ENCODE measurements around the gene PLPP3. TPM values are rescaled to one million over a fixed set of nuclear protein-coding genes. Genes with fewer than 3 reads are reported as not detected.
A peak's percentile ranks its signal among the peaks of the same experiment; 100 is the strongest.

The PLPP3 gene
- polyA plus RNA-seq, 3 donors: 0.21 to 0.32 TPM; not detected in 1

- TF ChIP-seq, protein P1, sequence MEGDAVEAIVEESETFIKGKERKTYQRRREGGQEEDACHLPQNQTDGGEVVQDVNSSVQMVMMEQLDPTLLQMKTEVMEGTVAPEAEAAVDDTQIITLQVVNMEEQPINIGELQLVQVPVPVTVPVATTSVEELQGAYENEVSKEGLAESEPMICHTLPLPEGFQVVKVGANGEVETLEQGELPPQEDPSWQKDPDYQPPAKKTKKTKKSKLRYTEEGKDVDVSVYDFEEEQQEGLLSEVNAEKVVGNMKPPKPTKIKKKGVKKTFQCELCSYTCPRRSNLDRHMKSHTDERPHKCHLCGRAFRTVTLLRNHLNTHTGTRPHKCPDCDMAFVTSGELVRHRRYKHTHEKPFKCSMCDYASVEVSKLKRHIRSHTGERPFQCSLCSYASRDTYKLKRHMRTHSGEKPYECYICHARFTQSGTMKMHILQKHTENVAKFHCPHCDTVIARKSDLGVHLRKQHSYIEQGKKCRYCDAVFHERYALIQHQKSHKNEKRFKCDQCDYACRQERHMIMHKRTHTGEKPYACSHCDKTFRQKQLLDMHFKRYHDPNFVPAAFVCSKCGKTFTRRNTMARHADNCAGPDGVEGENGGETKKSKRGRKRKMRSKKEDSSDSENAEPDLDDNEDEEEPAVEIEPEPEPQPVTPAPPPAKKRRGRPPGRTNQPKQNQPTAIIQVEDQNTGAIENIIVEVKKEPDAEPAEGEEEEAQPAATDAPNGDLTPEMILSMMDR (IDR thresholded peaks at IDR 0.05): no peak
- no peaks in the 10 kb centered on the region for H3K79me2 ChIP-seq (ENCODE audit: insufficient read depth, low read length)
Measured at GRCh38 chr1:56563568-56563967, 15.8 kb downstream of the PLPP3 start.

DNA sequence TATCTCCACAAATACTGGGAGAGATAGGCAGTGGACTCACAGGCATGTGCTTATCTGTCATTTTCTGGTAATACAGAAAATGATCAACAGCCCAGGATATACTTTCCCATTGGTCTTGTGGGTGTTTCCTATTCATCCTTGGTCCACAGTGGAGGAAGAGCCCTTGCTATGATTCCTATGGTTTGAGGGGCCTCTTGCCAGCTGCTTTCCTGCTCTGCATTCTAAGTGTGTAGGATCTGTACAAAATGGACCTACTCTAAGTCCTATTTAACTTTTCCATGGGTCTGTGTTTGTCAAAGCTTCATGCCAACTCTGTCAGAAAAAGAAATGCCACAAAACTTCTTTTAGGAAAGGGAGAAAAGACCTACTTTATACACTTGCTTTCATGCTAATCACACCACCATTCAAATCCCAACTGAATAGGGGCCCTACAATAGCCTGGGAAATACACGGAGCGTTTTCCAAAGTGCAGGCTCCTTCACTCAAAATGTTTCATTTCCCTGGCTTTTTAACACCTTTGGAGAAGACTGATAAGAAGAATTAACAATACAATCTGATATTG lies 16.4 kb downstream of the PLPP3 start:
- H3K27me3 Mint-ChIP-seq (ENCODE audit: low read depth in 3 of 3): peaks cover 4 to 32% (median 24%) of the 10 kb centered on the region in 3 donors
- H3K4me3 Mint-ChIP-seq: peak overlapping the region in 1 of 2 donors; percentile 31
- TF ChIP-seq, protein P1 (IDR thresholded peaks at IDR 0.05): no peak
- H3K36me3 Mint-ChIP-seq: no peaks in the 10 kb centered on the region
- Histone ChIP-seq H3K27ac (ENCODE audit: low read depth in 1 of 2, low read length in 2 of 2) (no peak overlapping the region), H3K79me2 (ENCODE audit: insufficient read depth, low read length) (no peaks in the 10 kb centered on the region), H3K4me2 (replicated peaks; ENCODE audit: extremely low read depth, low read length, poor library complexity, severe bottlenecking) (no peak overlapping the region), H4K20me1 (ENCODE audit: insufficient read depth, low read length) (no peaks in the 10 kb centered on the region), H2AFZ (ENCODE audit: insufficient read depth, low read depth, low read length, poor library complexity, severe bottlenecking) (no peak overlapping the region), H3K9me3 (replicated peaks in 1 of 2; ENCODE audit: control insufficient read depth in 1 of 2, insufficient read depth in 1 of 2, low read length in 2 of 2) (no peaks in the 10 kb centered on the region), H3K4me3 (replicated peaks in 1 of 3; ENCODE audit: low read depth in 2 of 3, low read length in 3 of 3) (no peak overlapping the region), H3K27me3 (ENCODE audit: control insufficient read depth in 2 of 2, insufficient read depth in 2 of 2, low read length in 2 of 2) (peaks cover 2 to 12% of the 10 kb centered on the region in 2 donors), H3K9ac (ENCODE audit: insufficient read depth, low read length, poor library complexity, severe bottlenecking) (no peak overlapping the region), H3K36me3 (replicated peaks in 1 of 2; ENCODE audit: control insufficient read depth in 1 of 2, insufficient read depth in 2 of 2, low read length in 2 of 2) (no peaks in the 10 kb centered on the region), H3K4me1 (ENCODE audit: control insufficient read depth in 1 of 2, insufficient read depth in 2 of 2, low read length in 2 of 2) (peaks cover 0 to 8% of the 10 kb centered on the region in 2 donors)
- no peak overlapping the region for H3K27ac Mint-ChIP-seq
- peaks cover 9% of the 10 kb centered on the region for H3K4me1 Mint-ChIP-seq
- peaks cover 0 to 4% (median 0%) of the 10 kb centered on the region in 7 donors for H3K9me3 Mint-ChIP-seq
- no peak for DNase-seq
- no CpG with 5 or more reads among the region's 2 CpGs for WGBS (ENCODE audit: insufficient coverage)
- intact Hi-C loops (cut with micrococcal nuclease): no loop called here

More at GRCh38 chr1:56563568-56563967, 15.8 kb downstream of the PLPP3 start:
- Histone ChIP-seq H3K36me3 (replicated peaks in 1 of 2; ENCODE audit: control insufficient read depth in 1 of 2, insufficient read depth in 2 of 2, low read length in 2 of 2) (no peaks in the 10 kb centered on the region), H2AFZ (ENCODE audit: insufficient read depth, low read depth, low read length, poor library complexity, severe bottlenecking) (no peak overlapping the region), H4K20me1 (ENCODE audit: insufficient read depth, low read length) (no peaks in the 10 kb centered on the region), H3K4me3 (replicated peaks in 1 of 3; ENCODE audit: low read depth in 2 of 3, low read length in 3 of 3) (no peak overlapping the region), H3K4me2 (replicated peaks; ENCODE audit: extremely low read depth, low read length, poor library complexity, severe bottlenecking) (no peak overlapping the region), H3K9me3 (replicated peaks in 1 of 2; ENCODE audit: control insufficient read depth in 1 of 2, insufficient read depth in 1 of 2, low read length in 2 of 2) (no peaks in the 10 kb centered on the region), H3K9ac (ENCODE audit: insufficient read depth, low read length, poor library complexity, severe bottlenecking) (no peak overlapping the region), H3K27ac (ENCODE audit: low read depth in 1 of 2, low read length in 2 of 2) (no peak overlapping the region), H3K27me3 (ENCODE audit: control insufficient read depth in 2 of 2, insufficient read depth in 2 of 2, low read length in 2 of 2) (peaks cover 2 to 12% of the 10 kb centered on the region in 2 donors), H3K4me1 (ENCODE audit: control insufficient read depth in 1 of 2, insufficient read depth in 2 of 2, low read length in 2 of 2) (peaks cover 0 to 8% of the 10 kb centered on the region in 2 donors)
- WGBS (ENCODE audit: insufficient coverage): no CpG with 5 or more reads among the region's 3 CpGs
- H3K9me3 Mint-ChIP-seq: peaks cover 0 to 4% (median 0%) of the 10 kb centered on the region in 7 donors
- H3K36me3 Mint-ChIP-seq: no peaks in the 10 kb centered on the region
- no peak for DNase-seq
- H3K4me3 Mint-ChIP-seq: no peak overlapping the region
- intact Hi-C loops (cut with micrococcal nuclease): no loop called here
- peaks cover 4 to 28% (median 26%) of the 10 kb centered on the region in 3 donors for H3K27me3 Mint-ChIP-seq (ENCODE audit: low read depth in 3 of 3)
- H3K27ac Mint-ChIP-seq: no peak overlapping the region
- H3K4me1 Mint-ChIP-seq: peaks cover 9% of the 10 kb centered on the region
